Activated T-cell treated with anti-CD3 and anti-CD28 coated beads, Interleukin-2, amount 50 U/mL, for 4 hours (primary cell): ENCODE data around the gene DEK. TPM values are rescaled to one million over a fixed set of nuclear protein-coding genes. Genes with fewer than 3 reads are reported as not detected.

ENCODE experiments used
- ATAC-seq, 2 donors: fragments of 200-7000 bp; cut with Tn5 transposase; one replicate each; pipeline ENCODE4 v1.10.0; 2021
- DNase-seq: peaks from one replicate; pipeline ENCODE4 v3.0.0-alpha.2; 2020
- H3K27me3 Mint-ChIP-seq: one replicate; pipeline ENCODE4 v1.8.0; 2021; ENCODE audit warnings: low read depth, mixed read lengths
- H3K36me3 Mint-ChIP-seq: one replicate; pipeline ENCODE4 v1.8.0; 2022; ENCODE audit warnings: mixed read lengths; ENCODE audit not compliant: insufficient read depth
- H3K4me1 Mint-ChIP-seq: one replicate; pipeline ENCODE4 v1.8.0; 2021; ENCODE audit warnings: low read depth, mixed read lengths
- H3K4me3 Mint-ChIP-seq: one replicate; pipeline ENCODE4 v1.8.0; 2021; ENCODE audit warnings: mild to moderate bottlenecking, moderate library complexity, mixed read lengths
- H3K9me3 Mint-ChIP-seq: one replicate; pipeline ENCODE4 v1.8.0; 2021; ENCODE audit warnings: mixed read lengths
- total RNA-seq, 3 donors: library from RNA; stranded (reverse); gene quantifications; one replicate each; pipeline ENCODE4 v1.2.1, GENCODE V29; 2021

DEK gene
- total RNA-seq, 3 donors from 2014 or later, result 124 to 154 (median 130) TPM

GRCh38 chr6:18277237-18278006, 13.1 kb upstream of the DEK start:
- ATAC-seq, result peak; percentile 25 to 37
- H3K36me3 Mint-ChIP-seq, result no peaks in the 10 kb centered on the region
- peaks cover 6% of the 10 kb centered on the region for H3K4me1 Mint-ChIP-seq
- peak overlapping the region; percentile 9 for H3K4me3 Mint-ChIP-seq
- no peak for DNase-seq
- no peaks in the 10 kb centered on the region for H3K9me3 Mint-ChIP-seq
- H3K27me3 Mint-ChIP-seq, result peaks cover 47% of the 10 kb centered on the region

DNA sequence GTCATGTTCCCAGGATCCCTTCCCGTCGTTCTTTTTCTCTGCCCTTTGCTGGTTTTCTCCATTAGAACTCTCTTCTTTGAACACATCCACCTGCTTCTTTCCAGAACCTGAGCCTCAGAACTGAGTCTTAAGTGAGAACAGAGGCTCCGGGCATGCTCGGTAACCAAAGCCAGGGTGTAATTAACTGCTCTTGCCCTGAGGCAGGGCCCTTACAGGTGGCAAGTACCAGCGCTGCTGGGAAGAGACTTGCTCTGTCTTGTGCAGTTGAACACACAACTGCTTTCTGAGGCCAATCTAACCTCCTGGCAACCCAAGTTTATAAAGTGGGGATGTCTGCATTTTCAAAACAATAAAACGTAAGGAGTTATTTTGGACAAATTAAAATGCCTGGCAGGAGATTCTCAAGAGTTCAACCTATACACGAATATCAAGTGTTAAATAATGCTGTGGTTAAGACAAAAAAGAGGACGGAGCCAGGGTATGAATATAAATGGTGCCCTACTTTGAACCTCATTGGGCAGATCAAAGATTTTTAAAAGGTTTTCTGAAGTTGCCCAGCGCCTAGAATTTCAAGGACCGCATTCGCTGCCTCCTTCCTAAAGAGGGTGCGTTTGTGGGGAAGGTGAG, 12.4 kb upstream of the DEK start:
- Mint-ChIP-seq H3K27me3 (peaks cover 45% of the 10 kb centered on the region), H3K4me1 (peaks cover 6% of the 10 kb centered on the region), H3K4me3 (peak overlapping the region; percentile 9), H3K36me3 (no peaks in the 10 kb centered on the region), H3K9me3 (no peaks in the 10 kb centered on the region)
- ATAC-seq (no peak), DNase-seq (no peak)

DNA sequence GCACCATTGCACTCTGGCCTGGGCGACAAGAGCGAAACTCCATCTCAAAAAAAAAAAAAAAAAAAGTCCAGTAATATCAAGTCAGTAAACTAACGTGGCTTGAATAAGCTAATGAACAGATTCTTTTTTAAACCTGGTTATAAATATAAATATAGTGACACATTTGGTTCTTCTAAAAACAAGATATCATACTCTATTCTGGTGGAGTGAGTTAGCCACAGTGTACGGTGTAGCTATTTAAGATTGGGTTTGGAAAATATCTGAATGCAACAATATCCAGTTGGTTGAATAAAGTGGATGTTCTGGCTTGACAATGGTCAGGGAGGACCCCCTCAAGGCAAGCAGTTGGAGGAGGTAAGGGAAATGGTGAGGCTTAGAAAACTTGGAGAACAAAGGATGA, 5.9 kb upstream of the DEK start:
- no peak for ATAC-seq

DNA sequence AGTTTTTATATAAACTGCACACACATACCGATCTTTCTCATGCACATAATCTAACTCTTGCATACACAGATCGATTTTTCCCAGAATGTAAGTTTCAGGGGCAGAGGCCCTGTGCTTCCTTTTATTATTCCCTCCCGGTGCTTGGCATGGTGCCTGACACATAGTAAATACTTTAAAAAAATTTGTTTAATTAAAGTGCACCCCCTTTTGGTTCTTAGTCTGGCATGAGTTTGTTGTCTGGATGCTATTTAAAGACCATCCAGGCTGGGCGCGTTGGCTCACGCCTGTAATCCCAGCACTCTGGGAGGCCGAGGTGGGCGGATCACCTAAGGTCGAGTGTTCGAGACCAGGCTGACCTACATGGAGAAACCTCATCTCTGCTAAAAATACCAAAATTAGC, 5.4 kb upstream of the DEK start:
- DNase-seq (no peak), ATAC-seq (no peak)
- Mint-ChIP-seq H3K36me3 (no peaks in the 10 kb centered on the region), H3K4me1 (peaks cover 11% of the 10 kb centered on the region), H3K27me3 (no peaks in the 10 kb centered on the region), H3K4me3 (no peak overlapping the region), H3K9me3 (no peaks in the 10 kb centered on the region)

More for the DNA sequence above, 5.9 kb upstream of the DEK start:
- Mint-ChIP-seq H3K4me1 (peaks cover 6% of the 10 kb centered on the region), H3K9me3 (no peaks in the 10 kb centered on the region), H3K36me3 (no peaks in the 10 kb centered on the region), H3K4me3 (no peak overlapping the region), H3K27me3 (peaks cover 3% of the 10 kb centered on the region)
- DNase-seq, result no peak

GRCh38 chr6:18269253-18269652, 4.9 kb upstream of the DEK start:
- no peak overlapping the region for H3K4me3 Mint-ChIP-seq
- H3K9me3 Mint-ChIP-seq, result no peaks in the 10 kb centered on the region
- DNase-seq (no peak), ATAC-seq (no peak)
- no peaks in the 10 kb centered on the region for H3K36me3 Mint-ChIP-seq
- H3K4me1 Mint-ChIP-seq, result peaks cover 12% of the 10 kb centered on the region
- H3K27me3 Mint-ChIP-seq, result no peaks in the 10 kb centered on the region

DNA sequence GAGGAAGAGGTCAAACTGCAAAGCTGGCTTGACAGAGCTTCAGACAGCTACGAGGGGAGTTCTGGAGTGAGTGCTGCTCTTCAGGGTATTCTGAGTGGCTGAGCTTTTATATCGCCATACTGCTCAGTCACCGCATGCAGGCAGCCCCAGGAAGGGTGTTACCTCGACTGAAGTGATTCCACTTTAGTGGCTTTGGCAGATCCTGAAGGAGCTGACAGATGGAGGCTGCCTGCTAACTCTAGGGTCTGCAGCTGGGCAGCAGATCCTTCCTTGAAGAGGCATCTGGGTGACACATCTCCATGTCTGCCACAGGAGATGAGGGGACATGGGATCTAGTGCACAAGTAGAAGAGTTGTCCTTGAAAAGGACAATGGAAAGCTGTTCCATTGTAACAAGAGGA, 3.7 kb upstream of the DEK start:
- ATAC-seq (no peak), DNase-seq (no peak)
- peaks cover under 1% of the 10 kb centered on the region for H3K36me3 Mint-ChIP-seq
- H3K4me3 Mint-ChIP-seq, result no peak overlapping the region
- peaks cover 19% of the 10 kb centered on the region for H3K4me1 Mint-ChIP-seq
- no peaks in the 10 kb centered on the region for H3K9me3 Mint-ChIP-seq
- no peaks in the 10 kb centered on the region for H3K27me3 Mint-ChIP-seq

GRCh38 chr6:18266523-18266912, 2.2 kb upstream of the DEK start:
- no peak overlapping the region for H3K4me3 Mint-ChIP-seq
- no peaks in the 10 kb centered on the region for H3K27me3 Mint-ChIP-seq
- DNase-seq, result no peak
- no peaks in the 10 kb centered on the region for H3K9me3 Mint-ChIP-seq
- no peak for ATAC-seq
- H3K36me3 Mint-ChIP-seq, result peaks cover 13% of the 10 kb centered on the region
- H3K4me1 Mint-ChIP-seq, result peaks cover 34% of the 10 kb centered on the region

DNA sequence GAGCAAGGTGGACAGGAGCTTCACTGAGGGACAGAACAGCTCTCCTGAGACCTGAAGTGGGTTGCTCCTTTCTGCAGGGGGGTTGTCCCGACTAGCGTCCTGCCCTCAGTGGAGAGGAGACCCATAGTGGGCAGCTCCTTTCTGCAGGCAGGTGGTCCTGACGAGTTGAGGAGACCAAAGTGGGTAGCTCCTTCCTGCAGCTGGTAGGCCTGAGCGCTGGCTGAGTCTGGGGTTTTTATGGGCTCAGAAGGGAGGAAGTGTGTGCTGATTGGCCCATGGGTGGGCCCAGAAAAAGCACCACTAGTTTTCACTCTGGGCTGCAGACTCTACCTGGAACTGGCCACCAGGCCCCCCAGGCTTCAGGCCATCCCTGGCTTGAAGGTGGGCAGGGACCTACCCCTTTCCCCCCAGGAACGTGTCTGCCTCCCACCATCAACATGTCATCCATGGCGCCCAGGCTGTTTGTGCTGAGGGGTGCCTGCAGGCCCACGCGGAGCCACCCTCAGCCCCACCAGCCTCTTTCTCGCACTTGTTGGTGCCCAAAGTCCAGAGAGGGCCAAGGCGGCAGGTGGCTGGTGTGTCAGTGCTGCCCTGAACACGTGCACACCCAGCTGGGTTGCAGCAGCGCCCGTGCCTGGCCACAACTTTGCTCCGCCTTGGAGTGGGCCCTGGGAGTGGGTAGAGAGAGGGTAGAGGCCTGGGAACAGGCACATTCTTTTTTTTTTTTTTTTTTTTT, 1.6 kb upstream of the DEK start:
- no peak for ATAC-seq
- DNase-seq, result no peak
- Mint-ChIP-seq H3K27me3 (no peaks in the 10 kb centered on the region), H3K9me3 (no peaks in the 10 kb centered on the region), H3K4me1 (peaks cover 39% of the 10 kb centered on the region), H3K4me3 (peak overlapping the region; percentile 90), H3K36me3 (peaks cover 14% of the 10 kb centered on the region)

DNA sequence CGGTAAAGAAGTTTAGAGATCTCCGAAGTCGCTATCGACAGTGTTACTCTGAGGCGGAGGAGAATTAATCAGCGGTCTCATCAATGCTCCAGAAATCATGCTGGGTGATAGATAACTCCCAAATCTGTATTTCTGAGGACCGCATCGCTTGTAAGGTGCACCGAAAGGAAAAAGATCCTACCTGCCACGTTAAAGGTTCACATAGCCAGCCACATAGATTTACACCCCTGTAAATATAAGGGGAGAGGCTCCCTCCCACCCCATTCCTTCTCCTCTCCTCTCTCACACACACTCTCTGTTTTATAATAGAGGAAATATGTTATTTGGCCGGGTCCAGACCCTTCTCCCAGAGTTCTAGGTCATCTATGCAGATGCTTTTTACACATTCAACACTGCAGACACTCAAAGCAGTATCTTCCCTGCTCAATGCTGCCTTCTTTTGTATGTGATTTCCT, 620 bp upstream of the DEK start:
- Mint-ChIP-seq H3K9me3 (no peaks in the 10 kb centered on the region), H3K27me3 (no peaks in the 10 kb centered on the region), H3K4me3 (peak overlapping the region; percentile 90), H3K4me1 (peaks cover 49% of the 10 kb centered on the region), H3K36me3 (peaks cover 20% of the 10 kb centered on the region)
- no peak for ATAC-seq
- DNase-seq, result no peak

DNA sequence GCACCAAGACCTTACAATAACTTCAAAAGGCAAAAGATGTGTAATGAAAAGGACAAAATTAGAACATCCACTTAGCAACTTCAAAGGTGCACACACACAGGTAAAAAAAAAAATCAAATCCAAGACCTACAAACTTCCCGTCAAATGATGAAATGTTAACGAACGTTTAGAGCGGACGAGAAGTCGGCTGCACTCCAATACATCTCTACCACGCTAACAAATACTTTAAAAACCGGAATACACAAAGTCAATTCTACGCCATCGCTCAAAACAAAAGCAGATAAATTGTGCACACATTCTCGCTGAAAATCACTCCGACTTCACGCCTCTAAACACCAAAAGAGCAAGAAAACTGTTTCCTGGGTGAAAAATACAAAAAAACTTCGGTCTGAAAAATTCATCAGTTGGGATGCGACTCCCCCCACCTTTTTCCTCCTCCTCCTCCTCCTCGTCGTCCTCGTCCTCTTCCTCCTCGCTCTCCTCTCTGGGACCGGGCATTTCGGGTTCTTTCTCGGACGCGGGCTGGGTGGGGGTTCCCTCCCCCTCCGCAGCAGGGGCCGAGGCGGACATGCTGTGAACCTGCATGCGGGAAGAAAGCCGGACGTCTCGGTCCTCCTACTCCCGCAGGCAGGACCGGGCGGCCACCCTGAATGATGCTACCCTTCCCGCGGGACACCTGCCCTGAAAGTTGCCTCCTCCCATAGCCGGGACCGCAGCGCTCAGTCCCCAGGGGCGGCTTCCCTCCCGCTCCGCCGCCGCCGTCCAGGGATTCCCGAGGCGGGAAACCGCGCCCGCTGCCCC, 712 bp downstream of the DEK start:
- no peaks in the 10 kb centered on the region for H3K27me3 Mint-ChIP-seq
- DNase-seq, result no peak
- peaks cover 25% of the 10 kb centered on the region for H3K36me3 Mint-ChIP-seq
- peak overlapping the region; percentile 98 for H3K4me3 Mint-ChIP-seq
- H3K4me1 Mint-ChIP-seq, result peaks cover 60% of the 10 kb centered on the region
- ATAC-seq, result peak; percentile 3 to 7
- H3K9me3 Mint-ChIP-seq, result no peaks in the 10 kb centered on the region

DNA sequence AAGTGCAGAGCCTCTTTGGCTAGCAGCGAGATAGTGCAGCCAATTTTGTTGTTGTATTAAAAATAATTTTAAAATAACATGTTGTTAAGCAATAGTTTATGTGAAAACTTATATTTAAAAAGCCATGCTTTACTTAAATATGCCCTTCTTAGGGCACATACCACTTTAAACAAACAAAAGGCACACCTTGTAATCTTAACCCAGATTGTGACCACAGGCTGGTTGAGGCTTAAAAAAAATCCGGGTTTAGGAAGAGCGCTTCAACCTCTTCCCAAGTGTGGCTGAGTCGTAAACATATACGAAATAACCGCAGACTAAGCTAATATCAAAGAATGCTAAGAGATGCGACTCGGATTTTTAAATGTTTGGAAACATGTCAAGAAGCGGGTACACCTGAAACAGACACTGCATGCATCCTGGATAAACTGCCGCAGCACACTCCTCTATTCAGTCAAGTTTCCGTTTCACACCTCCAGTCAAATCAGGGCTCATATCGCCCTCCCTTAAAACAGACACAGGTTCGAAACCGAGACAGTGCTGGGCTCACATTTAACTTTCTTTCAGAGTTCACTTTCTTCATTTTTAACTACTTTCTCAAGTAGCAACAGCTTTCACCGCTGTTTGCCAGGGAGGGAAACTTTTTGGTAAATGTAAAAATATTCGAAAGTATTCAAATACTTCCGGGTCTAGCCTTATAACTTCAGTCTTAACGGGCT, 1.5 kb downstream of the DEK start:
- Mint-ChIP-seq H3K4me3 (peak overlapping the region; percentile 98), H3K9me3 (no peaks in the 10 kb centered on the region), H3K4me1 (peaks cover 61% of the 10 kb centered on the region), H3K36me3 (peaks cover 26% of the 10 kb centered on the region), H3K27me3 (no peaks in the 10 kb centered on the region)
- DNase-seq (no peak), ATAC-seq (peak; percentile 50 to 59)

DNA sequence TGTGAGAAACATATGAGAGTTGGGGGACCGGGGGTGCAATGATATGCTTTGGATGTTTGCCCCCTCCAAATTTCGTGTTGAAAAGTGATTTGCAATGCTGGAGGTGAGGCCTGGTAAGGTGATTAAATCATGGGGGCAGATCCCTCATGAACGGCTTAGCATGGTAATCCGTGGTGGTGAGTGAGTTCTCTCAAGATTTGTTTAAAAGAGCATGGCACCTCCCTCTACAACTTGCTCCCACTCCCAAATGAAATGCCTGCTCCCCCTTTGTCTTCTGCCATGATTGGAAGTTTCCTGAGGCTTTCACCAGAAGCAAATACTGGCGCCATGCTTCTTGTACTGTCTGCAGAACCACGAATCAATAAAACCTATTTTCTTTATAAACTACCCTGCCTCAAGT, 2.5 kb downstream of the DEK start:
- peaks cover 61% of the 10 kb centered on the region for H3K4me1 Mint-ChIP-seq
- ATAC-seq (no peak), DNase-seq (no peak)
- H3K36me3 Mint-ChIP-seq, result peaks cover 31% of the 10 kb centered on the region
- no peaks in the 10 kb centered on the region for H3K27me3 Mint-ChIP-seq
- H3K9me3 Mint-ChIP-seq, result no peaks in the 10 kb centered on the region
- H3K4me3 Mint-ChIP-seq, result peak overlapping the region; percentile 98

- Mint-ChIP-seq H3K4me3 (peak overlapping the region; percentile 28), H3K27me3 (no peaks in the 10 kb centered on the region), H3K9me3 (no peaks in the 10 kb centered on the region), H3K4me1 (peaks cover 59% of the 10 kb centered on the region), H3K36me3 (peaks cover 36% of the 10 kb centered on the region)
- peak in 1 of 2 donors; percentile 3 for ATAC-seq
- no peak for DNase-seq
These were observed 3.8 kb downstream of the DEK start for GRCh38 chr6:18260448-18261106.
